Thymus (tissue), 11 donors: ENCODE data around the gene GAK. TPM values are rescaled to one million over a fixed set of nuclear protein-coding genes. Genes with fewer than 3 reads are reported as not detected.
"Not testable (repeated sequence)": the region's sequence is repeated elsewhere in the genome, so short reads cannot be mapped to it uniquely, and the experiment has no call there.

Experiments
- DNase-seq, 9 donors: peaks; one replicate each; pipeline ENCODE4 v3.0.0-alpha.2; 2013; ENCODE audit warnings: low spot score in 9 of 9, low read depth in 6 of 9, missing footprints in 1 of 9
- H3K27ac ChIP-seq, 2 donors: one replicate each; pipeline ENCODE4 v1.5.1; 2013; ENCODE audit warnings: control low read depth in 1 of 2, low read depth in 1 of 2, low read length in 1 of 2, mild to moderate bottlenecking in 1 of 2, moderate library complexity in 1 of 2
- H3K27me3 ChIP-seq, 2 donors: one replicate each; pipeline ENCODE4 v1.5.1; 2013; ENCODE audit warnings: low read length in 1 of 2; ENCODE audit not compliant: control insufficient read depth in 2 of 2, insufficient read depth in 1 of 2
- H3K36me3 ChIP-seq, 2 donors: one replicate each; pipeline ENCODE4 v1.5.1; 2013; ENCODE audit warnings: low read length in 1 of 2, mild to moderate bottlenecking in 1 of 2, moderate library complexity in 1 of 2; ENCODE audit not compliant: control insufficient read depth in 2 of 2, insufficient read depth in 2 of 2
- H3K4me1 ChIP-seq, 2 donors: one replicate each; pipeline ENCODE4 v1.5.1; 2013; ENCODE audit warnings: low read length in 2 of 2; ENCODE audit not compliant: control insufficient read depth in 2 of 2, insufficient read depth in 2 of 2
- H3K4me3 ChIP-seq, 2 donors: one replicate each; pipeline ENCODE4 v1.5.1; 2013; ENCODE audit warnings: low read length in 2 of 2, control low read depth in 1 of 2, mild to moderate bottlenecking in 1 of 2
- H3K9me3 ChIP-seq, 2 donors: one replicate each; pipeline ENCODE4 v1.5.1; 2013; ENCODE audit warnings: low read length in 1 of 2, mild to moderate bottlenecking in 1 of 2; ENCODE audit not compliant: control insufficient read depth in 2 of 2, insufficient read depth in 1 of 2
- WGBS: extraction: QIAGEN DNeasy Blood & Tissue Kit; methylation state at CpG from one replicate; pipeline ENCODE4 v1.1.7; 2013; 5-methylcytosine and 5-hydroxymethylcytosine counted together
- polyA plus RNA-seq: library from polyadenylated mRNA; stranded (reverse); fragments of 200-250 nt; gene quantifications from one replicate; pipeline ENCODE4 v1.2.3, GENCODE V29; 2013
- total RNA-seq: library from RNA; stranded (reverse); fragments of 120-200 nt; gene quantifications from one replicate; pipeline ENCODE4 v1.2.4, GENCODE V29; 2013
- donor health status: healthy.

GAK gene
- total and polyA plus RNA-seq, 2 donors: 47.5 to 230 TPM

- DNase-seq: peak in 1 of 9 donors; percentile 19
- Histone ChIP-seq H3K27me3 (no peaks in the 10 kb centered on the region), H3K27ac (peak overlapping the region; percentile 53 to 89), H3K9me3 (no peaks in the 10 kb centered on the region), H3K36me3 (peaks cover 3 to 5% of the 10 kb centered on the region in 2 donors), H3K4me1 (peaks cover 19 to 21% of the 10 kb centered on the region in 2 donors), H3K4me3 (peak overlapping the region; percentile 93 to 96)
- 10% methylated on average over 31 of the region's 31 CpGs for WGBS
Observed at GRCh38 chr4:931194-931959, 739 bp downstream of the GAK start.

- WGBS: 86% methylated on average over 7 of the region's 7 CpGs
- Histone ChIP-seq H3K36me3 (peaks cover 3 to 11% of the 10 kb centered on the region in 2 donors), H3K9me3 (no peaks in the 10 kb centered on the region), H3K4me1 (peaks cover 19 to 21% of the 10 kb centered on the region in 2 donors), H3K27me3 (no peaks in the 10 kb centered on the region), H3K4me3 (peak overlapping the region; percentile 93 to 96), H3K27ac (peak overlapping the region in 1 of 2 donors; percentile 15)
- DNase-seq: no peak
Observed at GRCh38 chr4:930827-931193, 1.3 kb downstream of the GAK start.

- WGBS: 71% methylated on average over 3 of the region's 3 CpGs
- H3K27ac ChIP-seq: no peak overlapping the region
- H3K4me1 ChIP-seq: peaks cover 19 to 21% of the 10 kb centered on the region in 2 donors
Observed at GRCh38 chr4:930028-930551, 2.0 kb downstream of the GAK start.

GRCh38 chr4:929096-929765 lies 2.9 kb downstream of the GAK start:
- Histone ChIP-seq H3K9me3 (no peaks in the 10 kb centered on the region), H3K4me1 (peaks cover 19 to 21% of the 10 kb centered on the region in 2 donors), H3K36me3 (peaks cover 3 to 13% of the 10 kb centered on the region in 2 donors), H3K27ac (no peak overlapping the region), H3K27me3 (no peaks in the 10 kb centered on the region), H3K4me3 (no peak overlapping the region)
- no peak for DNase-seq
- WGBS: 96% methylated on average over 17 of the region's 17 CpGs

More at GRCh38 chr4:930028-930551, 2.0 kb downstream of the GAK start:
- Histone ChIP-seq H3K36me3 (peaks cover 3 to 13% of the 10 kb centered on the region in 2 donors), H3K9me3 (no peaks in the 10 kb centered on the region), H3K27me3 (no peaks in the 10 kb centered on the region), H3K4me3 (peak overlapping the region in 1 of 2 donors; percentile 96)
- peak in 1 of 9 donors; percentile 19 for DNase-seq

GRCh38 chr4:927566-927965 lies 4.5 kb downstream of the GAK start:
- DNase-seq, H3K27me3 ChIP-seq, H3K9me3 ChIP-seq, H3K27ac ChIP-seq, H3K4me3 ChIP-seq: not testable (repeated sequence)
- WGBS: 98% methylated on average over 21 of the region's 21 CpGs
- Histone ChIP-seq H3K4me1 (peaks cover 15 to 21% of the 10 kb centered on the region in 2 donors), H3K36me3 (peaks cover 3 to 13% of the 10 kb centered on the region in 2 donors)

GRCh38 chr4:926538-926937 lies 5.6 kb downstream of the GAK start:
- H3K9me3 ChIP-seq: no peaks in the 10 kb centered on the region
- WGBS: 97% methylated on average over 16 of the region's 17 CpGs
- H3K36me3 ChIP-seq: peaks cover 3 to 19% of the 10 kb centered on the region in 2 donors
- H3K27ac ChIP-seq: no peak overlapping the region
- no peak for DNase-seq
- no peak overlapping the region for H3K4me3 ChIP-seq
- H3K4me1 ChIP-seq: peaks cover 18 to 23% of the 10 kb centered on the region in 2 donors
- no peaks in the 10 kb centered on the region for H3K27me3 ChIP-seq

- DNase-seq: no peak
- Histone ChIP-seq H3K4me3 (no peak overlapping the region), H3K4me1 (peaks cover 13 to 18% of the 10 kb centered on the region in 2 donors), H3K27ac (no peak overlapping the region), H3K27me3 (no peaks in the 10 kb centered on the region), H3K9me3 (no peaks in the 10 kb centered on the region), H3K36me3 (peaks cover 3 to 19% of the 10 kb centered on the region in 2 donors)
- WGBS: 97% methylated on average over 26 of the region's 26 CpGs
Observed at GRCh38 chr4:925771-926500, 6.2 kb downstream of the GAK start.

- Histone ChIP-seq H3K36me3 (peaks cover 3 to 19% of the 10 kb centered on the region in 2 donors), H3K27me3 (no peaks in the 10 kb centered on the region), H3K4me3 (no peak overlapping the region), H3K27ac (no peak overlapping the region), H3K9me3 (no peaks in the 10 kb centered on the region), H3K4me1 (peaks cover 6 to 11% of the 10 kb centered on the region in 2 donors)
- 97% methylated on average over 9 of the region's 9 CpGs for WGBS
- DNase-seq: no peak
Observed at GRCh38 chr4:925171-925570, 6.9 kb downstream of the GAK start.
